Subcutaneous abdominal adipose tissue (tissue), 5 donors: ENCODE data around the gene LATS2.
"Not testable (repeated sequence)": the region's sequence is repeated elsewhere in the genome, so short reads cannot be mapped to it uniquely, and the experiment has no call there.

Experiments
- H3K27ac ChIP-seq: one replicate; pipeline ENCODE4 v1.7.0; 2013; ENCODE audit warnings: low read depth, mild to moderate bottlenecking, inconsistent platforms, low read length, moderate library complexity
- H3K27me3 ChIP-seq, 5 donors: one replicate each; pipeline ENCODE4 v1.7.0; 2013; ENCODE audit warnings: low read length in 5 of 5, inconsistent platforms in 1 of 5; ENCODE audit not compliant: control insufficient read depth in 5 of 5, insufficient read depth in 4 of 5
- H3K36me3 ChIP-seq, 5 donors: one replicate each; pipeline ENCODE4 v1.7.0; 2013; ENCODE audit warnings: low read length in 5 of 5; ENCODE audit not compliant: control insufficient read depth in 5 of 5, insufficient read depth in 5 of 5
- H3K4me1 ChIP-seq, 5 donors: one replicate each; pipeline ENCODE4 v1.7.0; 2013; ENCODE audit warnings: low read length in 5 of 5, mild to moderate bottlenecking in 3 of 5, moderate library complexity in 1 of 5; ENCODE audit not compliant: control insufficient read depth in 5 of 5, insufficient read depth in 5 of 5
- H3K4me3 ChIP-seq, 5 donors: one replicate each; pipeline ENCODE4 v1.7.0; 2013; ENCODE audit warnings: low read length in 5 of 5, low read depth in 1 of 5
- H3K9ac ChIP-seq, 5 donors: one replicate each; pipeline ENCODE4 v1.7.0; 2013; ENCODE audit warnings: low read length in 5 of 5, mild to moderate bottlenecking in 4 of 5, moderate library complexity in 3 of 5
- H3K9me3 ChIP-seq, 5 donors: one replicate each; pipeline ENCODE4 v1.7.0; 2013; ENCODE audit warnings: low read length in 5 of 5; ENCODE audit not compliant: control insufficient read depth in 5 of 5
- donor health status: healthy.
- donor health status: healthy.
- donor health status: healthy.
- donor health status: healthy.
- donor health status: healthy.

Gene LATS2

GRCh38 chr13:21049731-21050130 lies 11.7 kb downstream of the LATS2 start:
- H3K27ac ChIP-seq, H3K27me3 ChIP-seq, H3K9me3 ChIP-seq, H3K4me3 ChIP-seq, H3K9ac ChIP-seq: not testable (repeated sequence)
- peaks cover 5 to 65% (median 49%) of the 10 kb centered on the region in 5 donors for H3K4me1 ChIP-seq
- H3K36me3 ChIP-seq: peaks cover 0 to 15% (median 10%) of the 10 kb centered on the region in 5 donors

GRCh38 chr13:21048901-21049698 lies 12.3 kb downstream of the LATS2 start:
- H3K9me3 ChIP-seq: no peaks in the 10 kb centered on the region
- no peaks in the 10 kb centered on the region for H3K27me3 ChIP-seq
- H3K4me3 ChIP-seq: no peak overlapping the region
- no peak overlapping the region for H3K27ac ChIP-seq
- no peak overlapping the region for H3K9ac ChIP-seq
- H3K36me3 ChIP-seq: peaks cover 3 to 20% (median 13%) of the 10 kb centered on the region in 5 donors
- H3K4me1 ChIP-seq: peaks cover 5 to 62% (median 55%) of the 10 kb centered on the region in 5 donors

GRCh38 chr13:21047591-21048282 lies 13.6 kb downstream of the LATS2 start:
- Histone ChIP-seq H3K27ac (peak overlapping the region; percentile 44), H3K4me3 (no peak overlapping the region), H3K36me3 (peaks cover 3 to 18% (median 13%) of the 10 kb centered on the region in 5 donors), H3K9me3 (no peaks in the 10 kb centered on the region), H3K27me3 (no peaks in the 10 kb centered on the region), H3K4me1 (peaks cover 5 to 68% (median 57%) of the 10 kb centered on the region in 5 donors), H3K9ac (no peak overlapping the region)

GRCh38 chr13:21047087-21047486 lies 14.3 kb downstream of the LATS2 start:
- Histone ChIP-seq H3K4me1 (peaks cover 5 to 68% (median 57%) of the 10 kb centered on the region in 5 donors), H3K9me3 (no peaks in the 10 kb centered on the region), H3K4me3 (no peak overlapping the region), H3K27ac (peak overlapping the region; percentile 37), H3K9ac (peak overlapping the region in 1 of 5 donors; percentile 18), H3K36me3 (peaks cover 3 to 22% (median 13%) of the 10 kb centered on the region in 5 donors), H3K27me3 (no peaks in the 10 kb centered on the region)

GRCh38 chr13:21046203-21046602 lies 15.2 kb downstream of the LATS2 start:
- Histone ChIP-seq H3K9me3 (no peaks in the 10 kb centered on the region), H3K36me3 (peaks cover 0 to 20% (median 12%) of the 10 kb centered on the region in 5 donors), H3K27ac (peak overlapping the region; percentile 16), H3K4me1 (peaks cover 7 to 73% (median 64%) of the 10 kb centered on the region in 5 donors), H3K9ac (no peak overlapping the region), H3K27me3 (no peaks in the 10 kb centered on the region), H3K4me3 (no peak overlapping the region)

- Histone ChIP-seq H3K9ac (no peak overlapping the region), H3K36me3 (peaks cover 0 to 20% (median 10%) of the 10 kb centered on the region in 5 donors), H3K4me3 (no peak overlapping the region), H3K9me3 (no peaks in the 10 kb centered on the region), H3K27ac (no peak overlapping the region), H3K27me3 (no peaks in the 10 kb centered on the region), H3K4me1 (peaks cover 7 to 70% (median 64%) of the 10 kb centered on the region in 5 donors)
Measured at GRCh38 chr13:21045100-21045499, 16.3 kb downstream of the LATS2 start.

- no peaks in the 10 kb centered on the region for H3K27me3 ChIP-seq
- peak overlapping the region; percentile 47 for H3K27ac ChIP-seq
- no peaks in the 10 kb centered on the region for H3K9me3 ChIP-seq
- peaks cover 7 to 78% (median 71%) of the 10 kb centered on the region in 5 donors for H3K4me1 ChIP-seq
- peaks cover 0 to 20% (median 10%) of the 10 kb centered on the region in 5 donors for H3K36me3 ChIP-seq
- no peak overlapping the region for H3K4me3 ChIP-seq
- H3K9ac ChIP-seq: peak overlapping the region in 1 of 5 donors; percentile 30
Measured at GRCh38 chr13:21043898-21044297, 17.5 kb downstream of the LATS2 start.

- H3K27ac ChIP-seq: peak overlapping the region; percentile 5
- peaks cover 6 to 16% (median 6%) of the 10 kb centered on the region in 5 donors for H3K36me3 ChIP-seq
- no peak overlapping the region for H3K4me3 ChIP-seq
- no peaks in the 10 kb centered on the region for H3K9me3 ChIP-seq
- H3K27me3 ChIP-seq: no peaks in the 10 kb centered on the region
- H3K9ac ChIP-seq: no peak overlapping the region
- peaks cover 2 to 70% (median 57%) of the 10 kb centered on the region in 5 donors for H3K4me1 ChIP-seq
Measured at GRCh38 chr13:21040120-21040826, 21.1 kb downstream of the LATS2 start.

GRCh38 chr13:21039097-21039800 lies 22.1 kb downstream of the LATS2 start:
- Histone ChIP-seq H3K9ac (peak overlapping the region in 1 of 5 donors; percentile 25), H3K4me3 (peak overlapping the region in 1 of 5 donors; percentile 29), H3K27me3 (no peaks in the 10 kb centered on the region), H3K27ac (no peak overlapping the region), H3K9me3 (no peaks in the 10 kb centered on the region), H3K36me3 (peaks cover under 1 to 8% (median 6%) of the 10 kb centered on the region in 5 donors), H3K4me1 (peaks cover 6 to 68% (median 53%) of the 10 kb centered on the region in 5 donors)
